ENCODE data around the gene TSC22D4. TPM values are rescaled to one million over a fixed set of nuclear protein-coding genes. Genes with fewer than 3 reads are reported as not detected.
"Not testable (repeated sequence)": the region's sequence is repeated elsewhere in the genome, so short reads cannot be mapped to it uniquely, and the experiment has no call there.

Gene TSC22D4
- polyA plus RNA-seq (2.1 and 3.7 TPM in 2 replicates), polyA minus RNA-seq (4.6 and 5.6 TPM in 2 replicates)

GRCh38 chr7:100478958-100479660 lies at the start of gene TSC22D4:
Gene TSC22D4, minus strand, starts transcription at chr7:100479214. Its CDS starts 1,176 bp downstream, at chr7:100478038.
- Histone ChIP-seq H2AFZ (ENCODE audit: low read depth, low read length) (peak within 1 kb of the TSS; percentile 73), H3K9me3 (ENCODE audit: low read length) (no peaks in the 10 kb centered on the region), H3K9me2 (ENCODE audit: insufficient read depth, low read length) (no peaks in the 10 kb centered on the region), H3K27ac (ENCODE audit: low read length) (peak within 1 kb of the TSS; percentile 62), H3K36me3 (ENCODE audit: insufficient read depth, low read length) (no peaks in the 10 kb centered on the region), H3K4me2 (ENCODE audit: low read length) (peak within 1 kb of the TSS; percentile 56), H3K79me2 (replicated peaks; ENCODE audit: insufficient read depth, low read length) (peaks cover 4% of the 10 kb centered on the region), H3K9ac (ENCODE audit: low read length) (peak within 1 kb of the TSS; percentile 71), H4K20me1 (ENCODE audit: insufficient read depth) (no peaks in the 10 kb centered on the region), H3F3A (ENCODE audit: insufficient read depth, low read length, poor library complexity, severe bottlenecking) (no peaks in the 10 kb centered on the region), H3K4me3 (ENCODE audit: low read length) (peak within 1 kb of the TSS; percentile 96), H3K27me3 (ENCODE audit: insufficient read depth, low read depth, low read length) (no peaks in the 10 kb centered on the region)
- peak; percentile 40 for TF ChIP-seq EP300 (conservative IDR thresholded peaks at IDR 0.05; ENCODE audit: poor library complexity, severe bottlenecking)
- TF ChIP-seq TAF1 (IDR thresholded peaks at IDR 0.05; ENCODE audit: low read depth) = no peak
- no peak for TF ChIP-seq EZH2 (IDR thresholded peaks at IDR 0.05; ENCODE audit: borderline replicate concordance, insufficient read depth, low read length, poor library complexity, severe bottlenecking)
- peak; percentile 54 for TF ChIP-seq MXI1 (conservative IDR thresholded peaks at IDR 0.05; ENCODE audit: poor library complexity, severe bottlenecking)
- no peak for TF ChIP-seq CTCF (IDR thresholded peaks at IDR 0.05; ENCODE audit: poor library complexity, severe bottlenecking)
- TF ChIP-seq SMC3 (conservative IDR thresholded peaks at IDR 0.05; ENCODE audit: poor library complexity) = no peak
- TF ChIP-seq RAD21 (conservative IDR thresholded peaks at IDR 0.05) = peak; percentile 22
- TF ChIP-seq REST (IDR thresholded peaks at IDR 0.05; ENCODE audit: borderline replicate concordance) = no peak
- peak; percentile 60 for TF ChIP-seq POLR2AphosphoS5 (IDR thresholded peaks at IDR 0.05)

- H3K9me2 ChIP-seq (ENCODE audit: insufficient read depth, low read length); H3K27me3 ChIP-seq (ENCODE audit: insufficient read depth, low read depth, low read length); H3K27ac ChIP-seq (ENCODE audit: low read length); H2AFZ ChIP-seq (ENCODE audit: low read depth, low read length); H3K79me2 ChIP-seq (replicated peaks; ENCODE audit: insufficient read depth, low read length); H3K9me3 ChIP-seq (ENCODE audit: low read length); H3K36me3 ChIP-seq (ENCODE audit: insufficient read depth, low read length); H4K20me1 ChIP-seq (ENCODE audit: insufficient read depth); H3K4me2 ChIP-seq (ENCODE audit: low read length); H3F3A ChIP-seq (ENCODE audit: insufficient read depth, low read length, poor library complexity, severe bottlenecking); H3K4me3 ChIP-seq (ENCODE audit: low read length); H3K9ac ChIP-seq (ENCODE audit: low read length): not testable (repeated sequence)
These were observed 49.3 kb upstream of the TSC22D4 start for GRCh38 chr7:100528108-100528866.

- H4K20me1 ChIP-seq (ENCODE audit: insufficient read depth); H3K4me3 ChIP-seq (ENCODE audit: low read length); H3K36me3 ChIP-seq (ENCODE audit: insufficient read depth, low read length); H3K9ac ChIP-seq (ENCODE audit: low read length); H3K27me3 ChIP-seq (ENCODE audit: insufficient read depth, low read depth, low read length); H2AFZ ChIP-seq (ENCODE audit: low read depth, low read length); H3K27ac ChIP-seq (ENCODE audit: low read length); H3K9me2 ChIP-seq (ENCODE audit: insufficient read depth, low read length); H3K9me3 ChIP-seq (ENCODE audit: low read length); H3K79me2 ChIP-seq (replicated peaks; ENCODE audit: insufficient read depth, low read length); H3F3A ChIP-seq (ENCODE audit: insufficient read depth, low read length, poor library complexity, severe bottlenecking); H3K4me2 ChIP-seq (ENCODE audit: low read length): not testable (repeated sequence)
These were observed 44.2 kb upstream of the TSC22D4 start for GRCh38 chr7:100523192-100523591.

- H3K79me2 ChIP-seq (replicated peaks; ENCODE audit: insufficient read depth, low read length); H2AFZ ChIP-seq (ENCODE audit: low read depth, low read length); H4K20me1 ChIP-seq (ENCODE audit: insufficient read depth); H3K9me2 ChIP-seq (ENCODE audit: insufficient read depth, low read length); H3K27me3 ChIP-seq (ENCODE audit: insufficient read depth, low read depth, low read length); H3K4me2 ChIP-seq (ENCODE audit: low read length); H3K36me3 ChIP-seq (ENCODE audit: insufficient read depth, low read length); H3F3A ChIP-seq (ENCODE audit: insufficient read depth, low read length, poor library complexity, severe bottlenecking); H3K9me3 ChIP-seq (ENCODE audit: low read length); H3K4me3 ChIP-seq (ENCODE audit: low read length); H3K27ac ChIP-seq (ENCODE audit: low read length); H3K9ac ChIP-seq (ENCODE audit: low read length): not testable (repeated sequence)
These were observed 43.0 kb upstream of the TSC22D4 start for GRCh38 chr7:100521909-100522593.
